Right atrium auricular region (tissue), 2 donors: ENCODE data around the gene MCM9. TPM values are rescaled to one million over a fixed set of nuclear protein-coding genes. Genes with fewer than 3 reads are reported as not detected.
A peak's percentile ranks its signal among the peaks of the same experiment; 100 is the strongest.

Experiments
- DNase-seq: peaks from one replicate; pipeline ENCODE4 v3.0.0-alpha.2; 2019; ENCODE audit warnings: low spot score
- H3K27ac ChIP-seq, 2 donors: fragments of 200-600 bp; sonication (generic); 1 replicate in 1 of 2; 2 replicates in 1 of 2; pipeline ENCODE4 v1.5.1; 2016 to 2019
- H3K27me3 ChIP-seq, 2 donors: fragments of 200-600 bp; sonication (generic); one replicate each; pipeline versions ENCODE4 v1.5.1 to v1.6.0; 2017 to 2019
- H3K36me3 ChIP-seq: fragments of 200-600 bp; sonication (generic); one replicate; pipeline ENCODE4 v1.5.1; 2016
- H3K4me1 ChIP-seq, 2 donors: fragments of 200-600 bp; sonication (generic); one replicate each; pipeline versions ENCODE4 v1.5.1 to v1.6.0; 2017 to 2019
- H3K4me3 ChIP-seq, 2 donors: fragments of 200-600 bp; sonication (generic); 1 replicate in 1 of 2; 2 replicates in 1 of 2; pipeline ENCODE4 v1.5.1; 2017 to 2019; ENCODE audit warnings: mild to moderate bottlenecking in 1 of 2, moderate library complexity in 1 of 2
- H3K9me3 ChIP-seq, 2 donors: fragments of 200-600 bp; sonication (generic); one replicate each; pipeline ENCODE4 v1.5.1; 2019
- CTCF ChIP-seq, 2 donors: fragments of 200-600 bp; sonication (generic); IDR thresholded peaks; one replicate each; pipeline ENCODE4 v1.5.1; 2019; ENCODE audit warnings: antibody characterized with exemption in 2 of 2
- total RNA-seq, 2 donors: library from RNA; depleted of rRNA; stranded (reverse); fragments of >200 nt; gene quantifications; one replicate each; pipeline ENCODE4 v1.1.0, GENCODE V29; 2016

MCM9 gene
- total RNA-seq, 2 donors from 2014 or later: 5.7 to 7.9 TPM

DNA sequence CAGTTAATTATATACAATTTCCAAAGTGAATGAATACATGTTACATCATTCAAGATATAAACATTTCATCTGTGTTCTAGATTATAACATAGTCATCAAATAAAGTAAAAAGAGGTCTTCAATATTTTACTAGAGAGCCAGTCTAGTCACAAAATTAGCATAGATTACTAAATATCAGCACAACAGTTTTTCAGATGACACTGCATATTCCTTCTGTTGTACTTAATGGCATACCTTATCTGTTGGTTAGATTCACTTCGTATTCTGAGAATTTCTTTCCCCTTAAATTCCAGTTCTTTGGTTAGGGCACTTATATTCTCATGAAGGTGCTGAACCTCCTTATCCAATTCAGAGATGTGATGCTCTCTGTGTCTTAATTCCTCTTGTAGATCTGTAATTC, 39.8 kb upstream of the MCM9 start:
- no peak for DNase-seq
- no peak overlapping the region for H3K4me3 ChIP-seq
- H3K27me3 ChIP-seq: no peaks in the 10 kb centered on the region
- no peaks in the 10 kb centered on the region for H3K36me3 ChIP-seq
- no peak overlapping the region for H3K27ac ChIP-seq
- H3K9me3 ChIP-seq: no peaks in the 10 kb centered on the region
- H3K4me1 ChIP-seq: no peaks in the 10 kb centered on the region
- no peak for TF ChIP-seq CTCF (IDR thresholded peaks at IDR 0.05)

- Histone ChIP-seq H3K36me3 (no peaks in the 10 kb centered on the region), H3K9me3 (no peaks in the 10 kb centered on the region), H3K27me3 (no peaks in the 10 kb centered on the region), H3K27ac (no peak overlapping the region), H3K4me3 (no peak overlapping the region), H3K4me1 (no peaks in the 10 kb centered on the region)
- DNase-seq: no peak
- no peak for TF ChIP-seq CTCF (IDR thresholded peaks at IDR 0.05)
Observed at GRCh38 chr6:118971682-118972081, 36.7 kb upstream of the MCM9 start.

DNA sequence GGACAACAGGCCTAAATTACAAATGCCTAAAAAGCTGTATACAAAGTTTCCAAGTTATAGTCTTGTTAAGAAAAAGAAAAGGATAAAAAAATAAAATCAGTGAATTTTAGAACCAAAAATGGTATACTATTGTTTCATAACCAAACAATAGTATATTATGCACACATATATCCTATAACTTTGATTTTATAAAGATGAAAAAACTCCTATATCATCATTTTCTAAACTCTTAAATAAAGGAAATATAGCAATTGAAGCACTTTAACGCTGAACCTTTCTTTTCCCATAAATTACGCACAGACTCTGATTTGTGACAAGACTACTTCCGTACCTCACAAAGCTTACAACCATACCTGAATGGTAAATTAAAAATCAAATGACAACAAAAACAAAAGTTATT, 35.9 kb upstream of the MCM9 start:
- TF ChIP-seq CTCF (IDR thresholded peaks at IDR 0.05): no peak
- Histone ChIP-seq H3K27me3 (no peaks in the 10 kb centered on the region), H3K27ac (no peak overlapping the region), H3K36me3 (no peaks in the 10 kb centered on the region), H3K4me1 (no peaks in the 10 kb centered on the region), H3K9me3 (no peaks in the 10 kb centered on the region), H3K4me3 (no peak overlapping the region)
- no peak for DNase-seq

DNA sequence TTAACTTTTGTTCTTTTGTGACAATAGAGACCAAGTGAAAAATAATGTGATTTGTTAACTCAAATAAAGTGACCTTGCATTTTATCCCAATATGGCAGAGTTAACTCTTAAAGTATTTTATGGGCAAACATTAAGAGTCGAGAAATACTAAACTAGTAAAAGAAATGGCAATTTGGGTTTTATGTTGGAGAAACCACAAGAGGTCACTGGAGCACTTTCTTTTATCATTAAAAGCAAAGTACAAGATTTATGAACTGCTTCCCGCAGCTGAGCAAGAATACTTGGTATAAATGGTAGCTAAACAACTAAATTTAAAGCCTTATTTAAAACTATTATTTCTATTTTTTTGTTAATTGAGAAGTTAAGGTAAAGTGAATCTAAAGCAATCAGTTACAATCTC, 33.5 kb upstream of the MCM9 start:
- no peak for DNase-seq
- peak in 1 of 2 donors; percentile 60 for TF ChIP-seq CTCF (IDR thresholded peaks at IDR 0.05)
- H3K27me3 ChIP-seq: no peaks in the 10 kb centered on the region
- no peak overlapping the region for H3K4me3 ChIP-seq
- H3K27ac ChIP-seq: no peak overlapping the region
- no peaks in the 10 kb centered on the region for H3K36me3 ChIP-seq
- no peaks in the 10 kb centered on the region for H3K4me1 ChIP-seq
- no peaks in the 10 kb centered on the region for H3K9me3 ChIP-seq

- no peak for DNase-seq
- Histone ChIP-seq H3K27me3 (no peaks in the 10 kb centered on the region), H3K4me3 (no peak overlapping the region), H3K27ac (no peak overlapping the region), H3K4me1 (no peaks in the 10 kb centered on the region), H3K9me3 (no peaks in the 10 kb centered on the region), H3K36me3 (no peaks in the 10 kb centered on the region)
- TF ChIP-seq CTCF (IDR thresholded peaks at IDR 0.05): no peak
Observed at GRCh38 chr6:118967239-118967638, 32.3 kb upstream of the MCM9 start.

DNA sequence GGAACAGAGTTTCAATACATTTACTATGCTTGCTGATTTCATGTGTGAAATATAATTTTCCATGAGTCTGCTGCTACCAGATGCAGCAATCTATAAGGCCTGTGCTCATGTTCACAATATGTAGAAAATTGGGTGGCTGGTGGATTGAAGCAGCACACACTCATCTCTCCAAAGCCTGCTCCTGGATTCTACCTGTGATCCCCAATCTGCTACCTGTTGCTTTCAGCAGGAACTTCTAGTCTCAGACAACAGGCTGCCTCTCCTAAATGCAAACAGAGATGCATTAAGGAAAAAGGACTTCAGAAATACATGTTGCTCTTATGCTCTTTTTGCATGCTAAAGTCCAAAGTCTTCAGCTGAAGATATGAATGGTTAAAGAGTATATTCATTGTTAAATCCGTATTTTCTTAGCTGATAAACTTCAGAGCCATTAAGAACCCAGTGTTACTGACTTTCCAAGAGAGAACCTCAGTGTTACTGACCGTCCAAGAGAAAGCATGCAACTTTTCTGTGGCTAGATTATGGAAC, 30.9 kb upstream of the MCM9 start:
- DNase-seq: no peak
- Histone ChIP-seq H3K27me3 (no peaks in the 10 kb centered on the region), H3K36me3 (no peaks in the 10 kb centered on the region), H3K4me3 (no peak overlapping the region), H3K4me1 (no peaks in the 10 kb centered on the region), H3K27ac (no peak overlapping the region), H3K9me3 (no peaks in the 10 kb centered on the region)
- no peak for TF ChIP-seq CTCF (IDR thresholded peaks at IDR 0.05)
